ENCODE data around the gene EME2.

The EME2 gene

DNA sequence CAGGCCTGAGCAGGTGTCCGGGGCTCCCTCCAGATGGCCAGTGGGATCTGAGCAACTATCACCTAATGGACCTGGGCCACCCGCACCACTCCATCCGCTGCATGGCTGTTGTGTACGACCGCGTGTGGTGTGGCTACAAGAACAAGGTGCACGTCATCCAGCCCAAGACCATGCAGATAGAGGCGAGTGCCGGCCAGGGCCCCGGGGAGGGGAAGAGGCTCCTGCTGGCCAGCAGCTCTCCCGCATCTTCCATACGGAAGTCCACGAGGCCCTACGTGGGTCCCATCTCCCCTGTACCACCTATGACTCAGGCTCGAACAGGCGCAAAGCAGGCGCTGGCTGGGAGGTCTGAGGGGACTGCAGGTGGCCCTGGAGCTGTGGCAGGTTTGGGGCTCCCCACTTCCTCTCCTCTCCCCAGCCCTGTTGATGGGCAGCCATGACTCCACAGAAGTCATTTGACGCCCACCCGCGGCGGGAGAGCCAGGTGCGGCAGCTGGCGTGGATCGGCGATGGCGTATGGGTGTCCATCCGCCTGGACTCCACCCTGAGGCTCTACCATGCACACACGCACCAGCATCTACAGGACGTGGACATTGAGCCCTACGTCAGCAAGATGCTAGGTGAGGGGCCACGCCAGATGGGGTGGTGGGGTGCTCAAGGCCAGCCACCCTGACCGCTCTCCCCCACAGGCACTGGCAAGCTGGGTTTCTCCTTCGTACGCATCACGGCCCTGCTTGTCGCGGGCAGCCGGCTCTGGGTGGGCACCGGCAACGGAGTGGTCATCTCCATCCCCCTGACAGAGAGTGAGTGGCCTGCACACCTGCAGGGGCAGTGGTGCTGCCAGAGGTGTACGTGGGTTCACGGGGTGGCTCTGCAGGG is 5.3 kb upstream of the EME2 start:
- DNase-seq: no peak

DNA sequence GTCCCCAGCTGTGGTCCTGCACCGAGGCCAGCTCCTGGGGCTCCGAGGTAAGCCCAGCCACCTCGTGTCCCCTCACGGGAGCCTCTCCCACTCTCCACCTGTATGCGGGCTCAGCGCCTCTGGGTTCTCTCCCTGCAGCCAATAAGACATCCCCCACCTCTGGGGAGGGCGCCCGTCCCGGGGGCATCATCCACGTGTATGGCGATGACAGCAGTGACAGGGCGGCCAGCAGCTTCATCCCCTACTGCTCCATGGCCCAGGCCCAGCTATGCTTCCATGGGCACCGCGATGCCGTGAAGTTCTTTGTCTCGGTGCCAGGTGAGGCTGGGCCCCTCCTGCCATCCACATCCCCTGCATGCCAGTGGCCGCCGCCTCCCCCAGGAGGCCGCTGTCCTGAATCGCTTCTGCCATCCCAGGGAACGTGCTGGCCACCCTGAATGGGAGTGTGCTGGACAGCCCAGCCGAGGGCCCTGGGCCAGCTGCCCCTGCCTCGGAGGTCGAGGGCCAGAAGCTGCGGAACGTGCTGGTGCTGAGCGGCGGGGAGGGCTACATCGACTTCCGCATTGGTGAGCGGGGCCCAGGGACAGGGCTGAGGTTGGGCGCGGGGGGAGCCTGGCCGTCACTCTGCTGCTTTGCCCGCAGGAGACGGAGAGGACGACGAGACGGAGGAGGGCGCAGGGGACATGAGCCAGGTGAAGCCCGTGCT is 4.4 kb upstream of the EME2 start:
- DNase-seq: no peak

DNA sequence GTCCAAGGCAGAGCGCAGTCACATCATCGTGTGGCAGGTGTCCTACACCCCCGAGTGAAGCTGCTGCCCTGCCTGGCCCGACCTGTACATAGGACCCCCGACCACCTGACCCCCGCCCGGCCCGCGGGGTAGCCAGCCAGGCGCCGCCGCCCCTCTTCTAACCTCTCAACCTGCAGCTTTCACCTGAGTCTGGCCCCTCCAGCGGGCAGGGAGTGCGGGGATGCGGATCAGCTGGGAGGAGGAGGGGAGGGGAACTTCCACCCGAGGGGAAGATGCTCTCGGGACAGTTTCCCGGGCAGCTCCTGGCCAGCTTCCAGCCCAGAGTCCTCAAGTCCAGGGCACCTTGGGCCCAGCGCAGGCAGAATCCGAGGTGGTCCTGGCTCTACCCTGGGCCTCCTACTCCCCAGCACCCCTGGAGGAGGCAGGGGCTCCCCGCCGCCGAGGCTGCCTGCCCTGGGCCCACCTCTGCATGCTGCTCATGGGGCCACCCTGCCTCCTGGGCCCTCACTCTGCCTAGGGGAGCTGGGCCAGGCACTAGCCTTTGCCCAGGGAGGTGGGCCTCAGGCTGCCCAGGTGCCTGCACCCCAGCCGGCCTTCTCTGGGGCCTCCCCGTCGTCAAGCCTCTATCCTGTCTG is 3.7 kb upstream of the EME2 start:
- no peak for DNase-seq

DNA sequence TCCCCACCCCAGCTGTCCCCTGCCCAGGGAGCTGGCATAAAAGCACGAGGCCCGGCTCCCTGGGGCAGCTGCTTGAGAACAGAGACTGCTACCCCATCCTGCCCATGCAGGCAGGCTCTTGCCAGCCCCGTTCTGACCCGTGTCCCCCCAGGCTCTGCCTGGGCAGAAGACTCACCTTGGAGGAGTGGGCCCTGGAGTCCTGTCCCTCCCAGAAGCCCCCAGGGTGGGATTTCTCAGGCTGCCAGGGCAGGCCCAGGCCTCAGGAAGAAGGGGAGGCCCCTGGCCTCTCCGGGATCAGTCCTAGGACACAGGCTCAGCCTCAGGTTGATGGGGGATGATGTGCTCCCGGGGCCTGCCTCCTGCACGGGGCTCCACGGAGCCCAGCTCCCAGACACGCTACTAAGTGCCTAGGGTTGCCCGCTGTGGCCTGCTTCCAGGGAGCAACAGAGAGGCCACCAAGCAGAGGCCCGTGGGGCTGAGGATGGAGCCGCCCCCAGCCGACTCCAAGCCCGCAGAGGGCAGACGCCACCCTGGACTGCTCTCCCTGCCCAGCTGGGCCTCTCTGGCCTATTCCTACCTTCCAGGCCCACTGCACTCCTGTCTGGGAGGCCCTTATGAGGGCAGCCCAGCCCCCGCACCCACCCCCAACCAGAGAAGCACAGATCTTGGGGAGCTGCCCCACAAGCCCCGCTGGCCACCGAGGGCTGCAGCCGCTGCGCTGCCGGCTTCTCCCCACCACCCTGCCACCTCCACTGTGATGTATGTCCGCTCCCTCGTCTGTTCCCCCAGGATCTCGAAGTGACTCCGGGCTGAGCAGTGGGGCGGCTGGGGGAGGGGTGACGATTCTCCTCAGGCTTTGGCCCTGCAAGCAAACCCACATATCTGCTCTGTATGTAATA is 3.0 kb upstream of the EME2 start:
- no peak for DNase-seq

DNA sequence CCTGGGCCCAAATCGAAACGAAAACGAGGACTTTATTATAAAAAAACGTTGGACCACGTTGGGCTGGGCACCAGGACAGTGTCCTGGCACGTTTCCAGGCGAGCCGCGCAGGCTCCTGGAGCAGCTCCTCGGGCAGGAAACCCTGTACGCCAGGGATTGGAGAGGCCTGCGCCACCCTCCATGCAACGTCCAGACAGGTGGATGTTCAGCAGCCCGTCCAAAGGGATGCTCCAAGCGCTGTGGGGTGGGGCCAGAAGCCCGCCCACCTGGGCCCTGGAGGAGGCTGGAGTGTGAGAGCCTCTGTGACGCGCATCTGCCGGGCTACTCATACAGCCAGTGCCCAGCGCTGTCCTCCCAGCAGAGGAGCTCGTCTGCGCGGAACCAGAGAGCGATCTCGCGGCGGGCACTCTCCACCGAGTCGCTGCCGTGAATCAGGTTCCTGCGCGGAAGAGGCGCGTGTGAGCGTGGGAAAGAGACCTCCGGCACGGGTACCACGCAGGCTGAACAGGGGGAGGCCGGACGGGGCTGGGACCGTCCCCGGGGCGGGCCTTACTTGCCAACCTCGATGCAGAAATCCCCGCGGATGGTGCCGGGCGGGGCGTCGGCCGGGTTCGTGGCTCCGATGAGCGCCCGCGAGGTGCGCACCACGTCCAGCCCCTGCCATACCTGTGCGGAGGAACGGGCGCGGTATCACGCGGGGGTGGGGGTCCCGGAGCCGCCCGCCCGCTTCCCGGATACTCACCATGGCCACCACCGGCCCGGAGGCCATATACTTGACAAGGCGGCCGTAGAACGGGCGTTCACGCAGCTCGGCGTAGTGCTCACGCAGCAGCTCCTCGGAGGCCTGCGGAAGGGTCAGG is 2.1 kb upstream of the EME2 start:
- peak; percentile 86 for DNase-seq

DNA sequence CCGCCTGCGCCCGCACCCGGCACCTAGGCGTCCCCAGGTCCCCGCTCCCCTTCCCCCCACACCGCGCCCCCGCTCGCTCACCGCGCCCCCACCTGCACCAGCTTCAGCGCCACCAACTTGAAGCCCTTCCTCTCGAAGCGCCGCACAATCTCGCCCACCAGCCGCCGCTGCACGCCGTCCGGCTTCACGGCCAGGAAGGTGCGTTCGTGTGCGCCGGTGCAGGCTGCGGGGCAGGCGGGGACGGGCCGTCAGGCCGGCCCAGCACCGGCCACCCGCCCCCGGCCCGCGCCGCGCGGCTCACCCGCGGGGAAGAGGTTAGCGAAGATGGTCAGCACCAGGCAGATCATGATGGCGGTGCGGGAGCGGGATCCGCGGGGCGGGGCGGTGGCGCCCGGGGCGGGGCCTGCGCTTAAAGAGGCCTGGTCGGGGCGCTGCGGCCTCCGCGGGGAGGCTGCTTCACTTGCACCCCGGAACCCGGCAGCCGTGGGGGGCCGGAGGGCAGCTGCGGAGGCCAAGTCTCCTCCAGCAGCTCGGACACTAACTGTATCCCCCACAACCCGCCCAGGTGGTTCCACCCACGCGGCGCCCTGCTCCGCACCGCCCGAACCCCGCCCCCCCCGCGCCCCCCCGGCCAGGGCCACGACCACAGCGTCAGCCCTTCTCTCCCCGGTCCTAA is 1.3 kb upstream of the EME2 start, which contains the start of gene NME3:
Gene NME3, minus strand, starts transcription at position 356 of the 676 bp plus-strand sequence. Its CDS starts 9 bp downstream, at position 347.
- peak; percentile 93 for DNase-seq

DNA sequence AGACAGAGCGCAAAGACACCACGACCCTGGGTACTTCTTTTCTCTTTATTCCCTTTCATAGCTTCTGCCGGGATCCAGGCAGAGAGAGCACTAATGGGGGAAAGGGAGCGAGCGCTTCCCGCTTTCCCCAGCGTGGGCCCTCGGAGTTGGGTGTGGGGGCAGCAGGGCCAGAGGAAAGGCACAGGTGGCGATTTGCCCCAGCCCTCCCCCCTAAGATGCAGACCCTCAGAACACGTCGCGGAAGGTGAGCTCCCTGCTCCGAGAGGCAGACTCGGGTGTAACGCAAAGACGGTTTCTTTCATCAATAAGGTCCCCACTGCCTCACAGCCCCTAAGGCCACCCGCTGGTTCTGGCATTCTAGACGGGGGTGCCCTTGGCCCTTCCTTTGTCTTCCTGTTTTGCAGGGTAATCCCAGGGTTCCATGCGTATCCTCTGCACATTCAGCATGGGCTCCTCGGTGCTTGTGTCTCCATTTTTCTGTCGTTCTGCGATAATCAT is 697 bp upstream of the EME2 start:
- DNase-seq: no peak

DNA sequence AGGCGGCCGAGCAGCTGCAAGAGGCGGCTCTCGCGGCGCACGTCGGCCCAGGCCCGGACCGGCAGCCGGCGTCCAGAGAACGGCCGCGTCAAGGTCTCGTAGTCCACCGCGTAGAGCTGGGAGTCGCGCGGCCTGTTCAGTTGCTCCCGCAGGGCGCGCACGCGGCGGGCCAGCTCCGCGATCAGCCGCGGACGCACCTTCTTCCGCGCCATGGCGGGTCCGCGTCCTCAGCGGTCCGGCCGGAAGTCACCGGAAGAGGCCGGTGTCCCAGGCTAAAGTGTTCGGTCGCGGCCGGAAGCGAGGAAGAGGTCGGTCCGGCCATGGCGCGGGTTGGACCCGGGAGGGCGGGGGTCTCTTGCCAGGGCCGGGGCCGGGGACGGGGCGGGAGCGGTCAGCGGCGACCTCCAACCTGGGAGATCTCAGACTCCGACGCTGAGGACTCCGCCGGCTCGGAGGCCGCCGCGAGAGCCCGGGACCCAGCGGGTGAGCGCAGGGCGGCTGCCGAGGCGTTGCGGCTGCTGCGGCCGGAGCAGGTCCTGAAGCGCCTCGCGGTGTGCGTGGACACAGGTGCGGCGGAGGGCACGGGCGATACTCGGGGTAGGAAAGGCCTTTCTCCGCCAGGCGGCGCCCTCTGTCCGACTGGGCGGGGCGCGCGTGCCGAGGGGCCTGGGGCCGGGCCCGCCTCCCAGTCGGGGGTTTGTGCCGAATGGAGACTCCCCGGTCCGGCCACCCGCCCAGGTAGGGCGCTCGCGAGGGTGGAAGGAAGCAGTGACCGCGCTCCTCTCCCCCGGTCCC is 495 bp downstream of the EME2 start, which contains the start of gene MRPS34:
Gene MRPS34, minus strand, starts transcription at position 227 of the 795 bp plus-strand sequence. Its CDS starts 15 bp downstream, at position 212.
- DNase-seq: peak; percentile 92

DNA sequence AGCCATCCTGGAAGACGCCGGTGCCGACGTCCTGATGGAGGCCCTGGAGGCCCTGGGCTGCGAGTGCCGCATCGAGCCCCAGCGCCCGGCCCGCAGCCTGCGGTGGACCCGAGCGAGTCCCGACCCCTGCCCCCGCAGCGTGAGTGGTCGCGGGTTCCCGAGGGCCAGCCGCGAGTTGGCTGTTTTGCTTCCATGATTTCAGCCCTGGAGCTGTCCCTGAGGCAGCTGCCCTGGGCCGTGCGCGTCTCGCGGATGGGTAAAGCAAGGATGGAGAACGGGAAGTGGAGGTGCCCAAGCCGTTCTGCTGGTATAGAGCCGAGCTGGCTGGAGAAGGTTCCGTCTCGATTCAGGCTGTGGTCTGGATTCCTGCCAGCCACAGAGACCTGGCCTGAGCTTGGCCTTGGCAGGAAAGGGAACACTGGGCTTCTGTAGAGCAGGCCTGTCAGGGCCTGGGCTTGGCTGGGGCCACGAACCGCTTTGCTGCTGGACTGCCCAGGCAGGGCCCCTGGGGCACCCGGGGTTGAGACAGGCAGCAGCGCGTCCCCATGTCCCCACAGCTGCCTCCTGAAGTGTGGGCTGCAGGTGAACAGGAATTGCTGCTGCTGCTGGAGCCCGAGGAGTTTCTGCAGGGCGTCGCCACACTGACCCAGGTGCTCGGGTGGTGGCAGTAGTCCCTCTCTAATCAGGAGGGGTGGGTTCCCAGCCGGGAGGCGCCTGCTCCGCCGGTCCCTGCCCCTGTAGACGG is 1.3 kb downstream of the EME2 start:
- DNase-seq: peak; percentile 71

DNA sequence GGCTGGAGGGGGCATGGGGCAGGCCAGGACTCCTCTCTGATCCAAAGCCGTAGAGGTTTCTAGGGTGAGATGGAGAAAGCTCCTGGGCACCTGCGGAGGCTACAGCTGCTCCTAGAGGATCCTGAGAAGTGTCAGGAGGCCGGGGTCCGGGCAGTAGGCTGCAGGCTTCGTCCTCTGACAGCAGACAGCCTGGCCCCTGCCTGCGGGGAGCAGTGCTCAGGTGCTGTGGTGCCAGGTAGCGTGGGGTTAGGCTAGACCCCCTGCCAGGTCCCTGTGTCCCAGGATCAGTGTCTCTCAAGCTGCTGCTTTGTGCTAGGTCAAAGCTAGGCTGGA is 1.8 kb downstream of the EME2 start:
- DNase-seq: no peak

DNA sequence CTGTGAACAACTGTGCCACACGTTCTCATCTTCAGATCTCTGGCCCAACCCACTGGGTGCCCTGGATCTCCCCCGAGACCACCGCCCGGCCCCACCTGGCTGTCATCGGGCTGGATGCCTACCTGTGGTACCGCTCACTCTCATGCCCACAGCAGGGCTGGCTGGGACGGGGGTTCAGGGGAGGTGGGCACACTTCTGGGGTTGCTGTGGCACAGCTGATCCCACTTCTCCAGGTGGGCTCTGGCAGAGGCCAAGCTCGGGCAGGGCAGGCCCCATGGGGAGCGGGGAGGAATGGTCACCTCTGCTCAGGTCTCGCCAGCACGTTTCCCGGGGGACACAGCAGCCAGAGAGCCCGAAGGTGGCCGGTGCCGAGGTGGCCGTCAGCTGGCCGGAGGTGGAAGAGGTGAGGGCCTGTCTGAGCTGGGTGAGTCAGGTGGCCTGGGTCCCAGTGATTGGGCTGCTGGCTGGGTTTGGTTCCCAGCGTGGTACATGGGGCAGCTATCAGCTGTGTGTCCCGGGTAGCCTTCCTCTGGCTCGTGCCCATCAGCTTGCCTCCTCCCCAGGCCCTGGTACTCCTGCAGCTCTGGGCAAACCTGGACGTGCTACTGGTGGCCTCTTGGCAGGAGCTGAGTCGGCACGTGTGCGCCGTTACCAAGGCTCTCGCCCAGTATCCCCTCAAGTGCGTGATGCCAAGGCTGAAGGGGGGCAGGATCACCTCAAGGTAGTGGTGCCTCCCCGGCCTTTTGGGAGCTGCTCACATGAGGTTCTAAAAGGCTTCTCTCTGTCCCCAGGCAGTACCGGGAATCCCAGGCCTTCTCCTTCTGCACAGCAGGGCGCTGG is 2.6 kb downstream of the EME2 start:
- no peak for DNase-seq

DNA sequence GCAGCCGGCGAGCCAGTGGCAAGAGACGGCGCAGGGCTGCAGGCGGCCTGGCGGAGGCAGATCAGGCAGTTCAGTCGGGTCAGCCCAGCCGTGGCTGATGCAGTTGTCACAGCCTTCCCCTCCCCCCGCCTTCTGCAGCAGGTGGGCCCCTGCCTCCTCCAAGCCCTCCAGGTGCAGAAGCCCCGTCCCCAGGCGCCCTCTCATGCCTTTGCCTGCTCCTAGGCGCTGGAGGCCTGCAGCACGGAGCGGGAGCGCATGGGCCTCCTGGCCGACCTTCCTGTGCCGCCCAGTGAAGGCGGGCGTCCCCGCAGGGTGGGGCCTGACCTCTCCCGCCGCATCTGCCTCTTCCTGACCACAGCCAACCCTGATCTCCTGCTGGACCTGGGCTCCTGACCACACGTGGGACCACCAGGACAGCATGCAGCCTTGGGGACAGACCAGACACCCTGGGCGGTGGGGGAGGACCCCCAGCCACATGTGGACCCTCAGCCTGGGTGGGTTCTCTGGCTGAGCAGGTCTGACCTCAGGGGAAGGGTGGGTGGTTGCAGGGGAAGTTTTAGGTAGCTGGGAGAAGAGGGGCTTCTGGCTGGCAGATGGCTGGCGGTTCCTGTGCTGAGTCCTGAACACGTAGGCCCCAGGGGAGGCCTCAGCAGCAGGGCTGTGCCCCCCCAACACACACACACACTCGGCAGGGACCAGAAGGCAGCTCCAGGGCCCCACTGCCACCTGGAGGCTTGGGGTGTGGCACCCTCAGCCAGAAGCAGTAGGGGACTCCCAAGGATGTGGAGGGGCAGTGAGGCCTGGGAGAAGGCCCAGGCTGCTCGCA is 3.4 kb downstream of the EME2 start:
- no peak for DNase-seq

DNA sequence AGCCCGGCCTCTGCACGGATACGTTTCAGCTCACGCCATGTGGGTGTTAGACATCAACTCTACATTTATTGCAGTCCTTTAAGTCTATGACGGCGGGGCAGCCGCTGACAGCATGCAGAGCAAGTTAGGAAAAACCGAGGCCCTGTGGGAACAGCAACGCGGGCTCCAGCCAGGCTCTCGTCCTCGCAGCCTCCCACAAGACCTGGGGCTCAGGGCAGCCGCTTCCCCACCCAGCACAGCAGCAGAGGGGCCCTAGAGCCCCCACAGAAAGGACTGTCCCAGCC is 4.0 kb downstream of the EME2 start:
- no peak for DNase-seq

DNA sequence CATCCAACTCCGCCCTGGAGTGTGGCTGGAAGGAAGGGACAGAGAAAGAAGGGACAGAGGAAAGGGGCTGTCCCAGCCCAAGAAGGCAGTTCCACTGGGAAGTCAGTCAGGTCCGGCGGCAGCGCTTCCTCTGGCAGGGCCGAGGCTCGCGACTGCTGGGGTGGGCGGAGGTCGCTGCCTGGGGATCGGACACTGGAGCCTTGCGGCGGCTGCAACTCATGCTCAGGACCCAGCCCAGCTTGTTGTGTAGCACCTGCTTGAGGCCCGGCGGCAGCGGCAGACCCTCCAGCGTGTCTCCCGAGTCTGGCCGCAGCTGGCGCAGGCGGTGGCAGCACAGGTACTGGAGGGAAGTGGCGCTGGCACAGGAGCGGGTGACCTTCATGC is 4.4 kb downstream of the EME2 start:
- no peak for DNase-seq

DNA sequence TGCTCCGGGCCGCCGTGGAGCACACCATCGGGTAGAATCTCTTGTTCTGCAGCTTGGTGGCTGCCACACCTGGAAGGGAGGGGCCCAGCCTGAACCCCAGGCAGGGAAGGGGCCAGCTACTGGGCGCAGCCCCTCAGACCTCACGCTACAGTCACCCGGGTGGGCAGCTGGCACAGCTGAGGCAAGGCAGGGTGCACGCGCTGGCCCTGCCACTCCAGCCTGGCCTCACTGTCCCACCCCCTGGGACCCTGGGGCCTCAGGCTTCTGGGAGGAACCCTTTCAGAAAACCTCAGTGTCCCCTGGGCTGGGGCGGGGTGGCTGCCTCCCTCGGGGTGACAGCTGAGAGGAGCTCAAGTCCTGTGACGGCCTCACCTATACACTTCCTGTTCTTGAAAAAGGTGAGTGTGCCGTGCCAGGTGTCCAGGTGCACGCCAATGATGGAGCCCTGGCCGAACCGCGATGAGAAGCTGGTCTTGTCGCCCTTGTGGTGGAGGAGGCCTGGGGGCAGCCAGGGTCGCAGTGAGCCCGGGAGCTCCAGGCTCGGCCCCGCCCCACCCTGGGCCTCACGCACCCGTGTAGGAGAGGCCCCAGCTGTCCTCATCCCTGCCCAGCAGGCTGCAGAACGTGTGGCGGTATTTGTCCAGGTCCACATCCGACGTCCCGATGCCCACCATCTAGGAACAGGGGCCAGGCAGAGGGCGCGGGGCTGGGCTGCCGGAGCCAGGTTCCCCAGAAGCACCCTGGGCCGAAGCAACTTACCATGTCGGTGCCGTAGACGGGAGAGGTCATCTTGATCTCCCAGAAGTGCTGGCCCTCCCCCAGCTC is 5.0 kb downstream of the EME2 start:
- no peak for DNase-seq

Data from activated effector memory CD4-positive, alpha-beta T cell treated with anti-CD3 and anti-CD28 coated beads, Interleukin-2, amount 50 U/mL, for 16 hours (primary cell).